ENCODE data around the gene DOCK8. TPM values are rescaled to one million over a fixed set of nuclear protein-coding genes. Genes with fewer than 3 reads are reported as not detected.

The DOCK8 gene
- total RNA-seq, 2 experiments from 2014 or later, result 59.0 to 145 TPM

DNA sequence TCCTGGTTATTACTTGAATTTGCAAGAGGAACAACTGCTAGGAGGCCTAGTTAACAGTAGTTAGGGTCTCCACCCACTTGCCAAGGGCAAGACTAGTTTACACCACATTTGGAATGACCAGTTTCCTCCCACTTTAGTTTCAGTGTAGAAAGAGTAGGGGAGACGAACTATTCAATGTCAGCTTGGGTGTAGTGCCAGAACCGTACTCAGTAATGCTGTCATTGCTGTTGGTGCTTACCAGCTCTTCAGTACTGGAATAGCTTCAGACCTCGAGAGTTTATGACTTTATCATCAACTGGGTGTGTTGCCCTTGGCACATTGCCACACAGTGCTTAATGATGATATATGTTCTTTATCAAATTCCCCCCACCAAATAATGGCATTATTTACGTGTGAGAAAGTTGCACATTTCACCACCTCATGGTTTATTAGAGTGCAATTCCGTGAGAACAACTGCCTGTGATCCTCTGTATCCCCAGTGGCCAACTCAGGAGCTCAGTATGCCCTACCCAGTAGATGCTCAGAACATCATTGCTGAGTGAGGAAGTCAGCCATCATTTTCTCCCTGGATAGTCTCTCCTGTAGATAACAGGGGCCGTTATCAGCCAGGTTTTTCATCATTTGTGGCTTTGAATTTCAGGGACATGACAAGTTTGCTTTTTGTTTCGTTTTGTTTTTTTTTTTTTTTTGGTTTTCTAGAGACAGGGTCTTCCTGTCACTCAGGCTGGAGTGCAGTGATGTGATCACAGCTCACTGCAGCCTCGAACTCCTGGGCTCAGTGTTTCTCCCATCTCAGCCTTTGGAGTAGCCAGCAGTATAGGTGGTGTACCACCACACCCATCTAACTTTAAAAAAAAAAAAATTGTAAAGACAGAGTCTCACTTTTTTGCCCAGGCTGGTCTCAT lies 67.3 kb downstream of the DOCK8 start:
- Histone ChIP-seq H3K9me2 (ENCODE audit: insufficient read depth, low read length) (no peaks in the 10 kb centered on the region), H3K4me2 (ENCODE audit: low read length) (no peak overlapping the region), H4K20me1 (ENCODE audit: insufficient read depth, low read length) (0 out of 2 replicates have a peak, but pooled peaks cover 3% of the 10 kb centered on the region), H3K9me3 (ENCODE audit: low read length) (no peaks in the 10 kb centered on the region), H3K27ac (ENCODE audit: low read depth, low read length, poor library complexity, severe bottlenecking) (no peak overlapping the region), H3K79me2 (ENCODE audit: insufficient read depth, low read depth, low read length) (peaks cover 61% of the 10 kb centered on the region), H2AFZ (ENCODE audit: low read length) (no peak overlapping the region), H3K4me1 (ENCODE audit: insufficient read depth, low read length, poor library complexity, severe bottlenecking) (peaks cover 30% of the 10 kb centered on the region), H3K36me3 (ENCODE audit: insufficient read depth, low read length) (peaks cover 99% of the 10 kb centered on the region), H3K4me3 (ENCODE audit: low read depth, low read length, poor library complexity, severe bottlenecking) (no peak overlapping the region)
- TF ChIP-seq EZH2phosphoT487 (IDR thresholded peaks at IDR 0.05; ENCODE audit: borderline replicate concordance, low read depth, low read length), result no peak
- TF ChIP-seq, protein P1, sequence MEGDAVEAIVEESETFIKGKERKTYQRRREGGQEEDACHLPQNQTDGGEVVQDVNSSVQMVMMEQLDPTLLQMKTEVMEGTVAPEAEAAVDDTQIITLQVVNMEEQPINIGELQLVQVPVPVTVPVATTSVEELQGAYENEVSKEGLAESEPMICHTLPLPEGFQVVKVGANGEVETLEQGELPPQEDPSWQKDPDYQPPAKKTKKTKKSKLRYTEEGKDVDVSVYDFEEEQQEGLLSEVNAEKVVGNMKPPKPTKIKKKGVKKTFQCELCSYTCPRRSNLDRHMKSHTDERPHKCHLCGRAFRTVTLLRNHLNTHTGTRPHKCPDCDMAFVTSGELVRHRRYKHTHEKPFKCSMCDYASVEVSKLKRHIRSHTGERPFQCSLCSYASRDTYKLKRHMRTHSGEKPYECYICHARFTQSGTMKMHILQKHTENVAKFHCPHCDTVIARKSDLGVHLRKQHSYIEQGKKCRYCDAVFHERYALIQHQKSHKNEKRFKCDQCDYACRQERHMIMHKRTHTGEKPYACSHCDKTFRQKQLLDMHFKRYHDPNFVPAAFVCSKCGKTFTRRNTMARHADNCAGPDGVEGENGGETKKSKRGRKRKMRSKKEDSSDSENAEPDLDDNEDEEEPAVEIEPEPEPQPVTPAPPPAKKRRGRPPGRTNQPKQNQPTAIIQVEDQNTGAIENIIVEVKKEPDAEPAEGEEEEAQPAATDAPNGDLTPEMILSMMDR (conservative IDR thresholded peaks at IDR 0.05; ENCODE audit: low read length), result no peak
- CTCF ChIA-PET (ENCODE audit: unreplicated experiment), result no interaction called here
- intact Hi-C loops (cut with micrococcal nuclease; ENCODE audit: unreplicated experiment), result no loop called here
- no peak for DNase-seq (ENCODE audit: low spot score)
- POLR2A ChIA-PET, result interaction anchor here (0.7 to 0.9 kb wide), 2 partner anchors 12 to 106 kb away, joined by 3 to 5 read pairs; no protein-coding TSS in a partner anchor
- no TSS peak for BruUV-seq (replicated peaks)

DNA sequence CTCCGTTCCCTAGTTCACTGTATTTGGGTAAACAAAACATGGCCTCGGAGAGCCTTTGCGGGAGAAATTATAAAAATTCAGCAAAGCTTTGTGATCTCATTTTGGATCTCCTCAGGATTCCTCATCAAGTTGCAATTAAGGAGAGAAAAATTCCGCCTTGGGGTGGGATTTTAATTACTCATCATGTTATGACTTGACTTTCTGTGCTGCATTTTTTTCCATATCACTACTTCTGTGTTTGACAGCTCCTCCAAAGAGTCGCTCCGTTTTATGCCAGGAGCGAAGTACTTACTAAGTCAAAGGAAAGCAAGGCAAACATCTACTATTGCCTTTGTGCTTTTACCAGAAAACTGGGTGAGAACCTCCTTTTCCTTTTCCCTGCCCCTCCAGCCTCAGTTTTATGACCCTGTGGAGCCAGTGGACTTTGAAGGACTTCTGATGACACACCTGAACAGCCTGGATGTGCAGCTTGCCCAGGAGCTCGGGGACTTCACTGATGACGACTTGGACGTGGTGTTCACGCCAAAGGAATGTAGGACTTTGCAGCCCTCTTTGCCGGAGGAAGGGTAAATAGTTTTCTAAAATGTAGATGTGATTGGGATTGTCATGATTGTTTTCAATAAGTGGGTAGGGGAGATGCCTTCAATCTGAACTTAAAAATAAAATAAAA lies 71.5 kb downstream of the DOCK8 start:
- Histone ChIP-seq H3K27ac (ENCODE audit: low read depth, low read length, poor library complexity, severe bottlenecking) (no peak overlapping the region), H3K9me3 (ENCODE audit: low read length) (no peaks in the 10 kb centered on the region), H3K4me1 (ENCODE audit: insufficient read depth, low read length, poor library complexity, severe bottlenecking) (peaks cover 15% of the 10 kb centered on the region), H3K9me2 (ENCODE audit: insufficient read depth, low read length) (no peaks in the 10 kb centered on the region), H3K79me2 (ENCODE audit: insufficient read depth, low read depth, low read length) (peaks cover 25% of the 10 kb centered on the region), H3K36me3 (ENCODE audit: insufficient read depth, low read length) (peaks cover 98% of the 10 kb centered on the region), H4K20me1 (ENCODE audit: insufficient read depth, low read length) (no peaks in the 10 kb centered on the region), H3K4me2 (ENCODE audit: low read length) (no peak overlapping the region), H3K4me3 (ENCODE audit: low read depth, low read length, poor library complexity, severe bottlenecking) (no peak overlapping the region), H2AFZ (ENCODE audit: low read length) (no peak overlapping the region)
- TF ChIP-seq, protein P1 (conservative IDR thresholded peaks at IDR 0.05; ENCODE audit: low read length), result no peak
- no peak for TF ChIP-seq EZH2phosphoT487 (IDR thresholded peaks at IDR 0.05; ENCODE audit: borderline replicate concordance, low read depth, low read length)
- ChIA-PET POLR2A (interaction anchor here (0.6 to 1.4 kb wide), 3 partner anchors 13 to 74 kb away, joined by 3 to 5 read pairs (median 3); no protein-coding TSS in a partner anchor), CTCF (ENCODE audit: unreplicated experiment) (interaction anchor here (0.6 kb wide), 1 partner anchor 71 kb away, joined by 3 read pairs; no protein-coding TSS in a partner anchor)
- no peak for DNase-seq (ENCODE audit: low spot score)
- BruUV-seq (replicated peaks), result no TSS peak
- intact Hi-C loops (cut with micrococcal nuclease; ENCODE audit: unreplicated experiment), result no loop called here
